ENCODE results near the gene TALDO1. TPM values are rescaled to one million over a fixed set of nuclear protein-coding genes. Genes with fewer than 3 reads are reported as not detected.
A peak's percentile ranks its signal among the peaks of the same experiment; 100 is the strongest.

The TALDO1 gene
- total RNA-seq, 6 experiments from 2014 or later, result 102 to 184 (median 150) TPM

- Histone ChIP-seq H3K4me3 (no peak overlapping the region), H3K27ac (peak overlapping the region in 2 of 3 donors; percentile 40 to 77), H3K27me3 (no peaks in the 10 kb centered on the region), H3K4me1 (peaks cover 0 to 51% (median 23%) of the 10 kb centered on the region in 4 donors), H3K36me3 (no peaks in the 10 kb centered on the region), H3K9me3 (no peaks in the 10 kb centered on the region)
- ATAC-seq (no peak), DNase-seq (no peak)
- 40% methylated on average over 1 of the region's 9 CpGs for WGBS (ENCODE audit: insufficient coverage, low coverage, low lambda C conversion rate, missing lambda C conversion rate)
- intact Hi-C loops (cut with DNase I), result no loop called here
- TF ChIP-seq CTCF (IDR thresholded peaks at IDR 0.05), result no peak
- TF ChIP-seq POLR2A (IDR thresholded peaks at IDR 0.05), result no peak
Measured at GRCh38 chr11:703506-703905, 43.8 kb upstream of the TALDO1 start.

- no peak for ATAC-seq
- peak in 1 of 3 donors; percentile 50 for DNase-seq
- Histone ChIP-seq H3K36me3 (no peaks in the 10 kb centered on the region), H3K4me3 (peak overlapping the region in 2 of 3 donors; percentile 86 to 91), H3K4me1 (peaks cover 0 to 53% (median 26%) of the 10 kb centered on the region in 4 donors), H3K9me3 (no peaks in the 10 kb centered on the region), H3K27me3 (no peaks in the 10 kb centered on the region), H3K27ac (peak overlapping the region; percentile 53 to 77 (median 70))
- intact Hi-C loops (cut with DNase I), result no loop called here
- TF ChIP-seq CTCF (IDR thresholded peaks at IDR 0.05), result no peak
- TF ChIP-seq POLR2A (IDR thresholded peaks at IDR 0.05), result no peak
- 72% methylated on average over 6 of the region's 18 CpGs for WGBS (ENCODE audit: insufficient coverage, low coverage, low lambda C conversion rate, missing lambda C conversion rate)
Measured at GRCh38 chr11:704228-704674, 43.0 kb upstream of the TALDO1 start.

- Histone ChIP-seq H3K4me1 (peaks cover 0 to 57% (median 28%) of the 10 kb centered on the region in 4 donors), H3K36me3 (no peaks in the 10 kb centered on the region), H3K27ac (peak overlapping the region; percentile 53 to 77 (median 70)), H3K4me3 (peak overlapping the region; percentile 67 to 91 (median 86)), H3K9me3 (no peaks in the 10 kb centered on the region), H3K27me3 (no peaks in the 10 kb centered on the region)
- ATAC-seq (peak; percentile 64 to 79 (median 70)), DNase-seq (peak; percentile 93 to 97 (median 97))
- no peak for TF ChIP-seq CTCF (IDR thresholded peaks at IDR 0.05)
- peak; percentile 84 for TF ChIP-seq POLR2A (IDR thresholded peaks at IDR 0.05)
- intact Hi-C loops (cut with DNase I), result no loop called here
- WGBS (ENCODE audit: insufficient coverage, low coverage, low lambda C conversion rate, missing lambda C conversion rate), result 40% methylated on average over 1 of the region's 27 CpGs
Measured at GRCh38 chr11:704781-705645, 42.3 kb upstream of the TALDO1 start.

GRCh38 chr11:705646-706438 lies 41.4 kb upstream of the TALDO1 start, which contains the start of gene EPS8L2:
Gene EPS8L2, plus strand, starts transcription at chr11:706231. Its CDS starts 3,177 bp downstream, at chr11:709408.
- TF ChIP-seq POLR2A (IDR thresholded peaks at IDR 0.05) (peak; percentile 41), CTCF (IDR thresholded peaks at IDR 0.05) (no peak)
- Histone ChIP-seq H3K4me3 (peak within 1 kb of the TSS; percentile 67 to 91 (median 86)), H3K9me3 (no peaks in the 10 kb centered on the region), H3K4me1 (peaks cover 0 to 56% (median 25%) of the 10 kb centered on the region in 4 donors), H3K27me3 (no peaks in the 10 kb centered on the region), H3K27ac (peak within 1 kb of the TSS; percentile 53 to 77 (median 60)), H3K36me3 (no peaks in the 10 kb centered on the region)
- intact Hi-C loops (cut with DNase I), result no loop called here
- WGBS (ENCODE audit: insufficient coverage, low coverage, low lambda C conversion rate, missing lambda C conversion rate), result 0% methylated on average over 3 of the region's 90 CpGs
- peak; percentile 89 to 96 (median 94) for DNase-seq
- peak; percentile 37 to 57 (median 50) for ATAC-seq
